Measurements from ENCODE around the gene CAPN5. TPM values are rescaled to one million over a fixed set of nuclear protein-coding genes. Genes with fewer than 3 reads are reported as not detected.

The CAPN5 gene
- total RNA-seq, 1 experiment from 2014 or later: 1.7 TPM

DNA sequence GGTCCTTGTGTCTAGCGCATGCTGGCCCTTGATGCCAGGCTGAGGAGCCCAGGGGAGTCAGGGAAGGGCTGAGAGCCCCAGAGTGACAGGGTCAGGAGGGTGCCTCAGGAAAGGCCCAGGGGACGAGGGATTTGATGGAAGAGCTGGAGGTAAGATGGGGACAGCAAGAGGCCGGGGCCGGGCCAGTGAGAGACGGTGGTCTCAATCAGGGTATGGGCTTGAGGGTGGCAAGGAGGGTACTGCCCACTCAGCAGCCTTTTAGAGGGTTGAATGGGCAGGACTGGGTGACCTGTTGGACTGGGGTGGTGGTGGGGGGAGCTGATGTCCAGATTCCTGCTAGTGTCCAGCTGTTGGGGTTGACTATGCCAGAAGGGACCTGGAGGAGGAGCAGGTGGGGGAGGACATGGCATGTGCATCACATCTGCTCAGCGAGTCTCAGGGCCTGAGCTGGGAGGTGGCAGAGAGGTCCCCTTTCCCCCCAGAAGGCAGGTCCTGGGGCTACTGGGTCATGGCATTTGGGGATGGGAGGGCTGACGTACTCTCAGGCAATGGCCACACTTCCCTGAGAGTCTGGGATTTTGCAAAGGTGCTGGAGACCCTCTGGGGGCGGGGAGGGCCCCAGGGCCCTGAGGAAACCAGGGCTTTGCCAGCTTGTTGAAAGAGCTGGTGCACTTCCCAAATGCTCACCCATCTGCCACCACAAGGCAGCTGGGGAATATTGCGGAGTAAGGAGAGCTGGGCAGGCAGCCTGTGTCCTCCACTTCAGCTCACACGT, 79.7 kb downstream of the CAPN5 start:
- in situ Hi-C loops (cut with HindIII; ENCODE audit: low pct_unique_long_range_greater_than_20kb, low sequenced_read_pairs): no loop called here
- no peak for DNase-seq (ENCODE audit: low read depth, low spot score)

DNA sequence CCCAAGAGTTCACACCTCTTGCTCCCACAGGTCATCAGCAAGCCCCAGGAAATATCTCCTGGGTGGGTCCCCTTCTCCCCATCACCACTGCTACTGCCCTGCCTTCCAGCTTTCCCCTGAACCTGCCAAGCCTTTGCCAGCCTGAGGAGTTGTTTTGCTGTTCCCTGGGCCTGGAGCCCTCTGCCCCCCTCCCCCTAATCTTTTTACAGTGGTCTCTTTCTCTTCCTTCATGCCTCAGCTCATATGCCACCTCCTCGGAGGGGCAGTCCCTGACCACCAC, 80.2 kb downstream of the CAPN5 start:
- in situ Hi-C loops (cut with HindIII; ENCODE audit: low pct_unique_long_range_greater_than_20kb, low sequenced_read_pairs): no loop called here
- no peak for DNase-seq (ENCODE audit: low read depth, low spot score)

DNA sequence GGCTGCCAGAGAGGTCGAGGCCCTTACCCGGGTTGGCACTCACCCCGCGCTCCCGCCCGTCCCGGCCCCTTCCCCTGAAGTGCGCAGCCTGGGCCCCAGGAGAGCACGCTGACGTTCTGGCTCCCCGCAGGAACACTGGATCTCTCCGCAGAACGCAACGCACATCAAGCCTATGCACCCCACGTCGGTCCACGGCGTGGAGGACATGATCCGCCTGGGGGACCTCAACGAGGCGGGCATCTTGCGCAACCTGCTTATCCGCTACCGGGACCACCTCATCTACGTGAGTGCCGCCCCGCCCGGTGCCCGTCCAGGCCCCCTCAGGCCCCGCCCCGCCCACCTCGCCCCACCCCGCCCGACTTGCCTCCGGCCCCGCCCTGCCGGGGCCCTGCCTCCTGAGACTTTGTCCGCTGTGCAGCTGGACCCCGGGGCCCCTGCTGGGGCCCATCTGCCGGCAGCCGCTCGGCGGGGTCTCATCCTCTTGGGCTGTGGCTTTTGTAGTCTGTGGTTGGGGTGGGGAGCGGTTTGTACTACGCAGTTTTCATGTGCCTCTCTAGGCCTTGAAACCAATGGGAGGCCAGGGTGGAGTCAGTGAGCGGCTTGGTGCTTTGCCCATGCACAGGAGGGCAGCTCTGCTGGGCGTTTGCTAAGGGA, 81.0 kb downstream of the CAPN5 start:
- no peak for DNase-seq (ENCODE audit: low read depth, low spot score)
- in situ Hi-C loops (cut with HindIII; ENCODE audit: low pct_unique_long_range_greater_than_20kb, low sequenced_read_pairs): no loop called here

DNA sequence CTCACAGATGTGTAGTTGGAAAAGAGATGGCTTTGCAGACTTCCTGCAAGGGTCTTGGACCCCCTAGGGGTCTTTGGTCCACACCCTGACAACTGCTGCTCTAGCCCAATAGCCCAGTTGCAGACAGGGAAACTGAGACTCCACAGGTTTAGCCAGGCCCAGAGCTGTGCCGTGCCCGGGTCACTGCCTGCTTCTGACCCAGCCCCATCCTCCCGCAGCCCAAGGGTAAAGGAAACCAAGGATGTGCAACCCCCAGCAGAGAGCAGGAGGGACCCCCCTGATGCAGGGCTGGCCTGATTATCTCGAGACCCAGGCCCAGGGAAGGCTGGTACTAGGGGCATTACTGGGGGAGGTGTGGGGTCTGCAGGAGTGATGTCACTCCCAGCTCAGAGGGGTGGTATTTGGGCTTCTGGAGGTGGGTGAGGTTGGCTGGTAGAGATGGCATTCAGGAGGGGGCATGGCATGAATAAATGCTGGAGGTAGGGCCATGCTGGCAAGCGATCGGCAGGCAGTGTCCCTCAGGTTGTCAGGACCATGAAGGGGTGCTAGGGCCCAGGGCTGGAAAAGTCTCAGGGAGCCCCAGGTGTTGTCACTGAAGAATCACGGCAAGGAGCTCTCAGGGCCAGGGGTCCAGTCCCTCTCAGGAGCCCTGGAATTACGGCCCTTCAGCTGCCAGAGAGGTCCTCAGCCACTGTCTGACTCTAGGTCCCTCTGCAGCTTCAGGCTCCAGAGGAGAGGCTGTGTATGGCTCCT, 82.4 kb downstream of the CAPN5 start:
- in situ Hi-C loops (cut with HindIII; ENCODE audit: low pct_unique_long_range_greater_than_20kb, low sequenced_read_pairs): no loop called here

DNA sequence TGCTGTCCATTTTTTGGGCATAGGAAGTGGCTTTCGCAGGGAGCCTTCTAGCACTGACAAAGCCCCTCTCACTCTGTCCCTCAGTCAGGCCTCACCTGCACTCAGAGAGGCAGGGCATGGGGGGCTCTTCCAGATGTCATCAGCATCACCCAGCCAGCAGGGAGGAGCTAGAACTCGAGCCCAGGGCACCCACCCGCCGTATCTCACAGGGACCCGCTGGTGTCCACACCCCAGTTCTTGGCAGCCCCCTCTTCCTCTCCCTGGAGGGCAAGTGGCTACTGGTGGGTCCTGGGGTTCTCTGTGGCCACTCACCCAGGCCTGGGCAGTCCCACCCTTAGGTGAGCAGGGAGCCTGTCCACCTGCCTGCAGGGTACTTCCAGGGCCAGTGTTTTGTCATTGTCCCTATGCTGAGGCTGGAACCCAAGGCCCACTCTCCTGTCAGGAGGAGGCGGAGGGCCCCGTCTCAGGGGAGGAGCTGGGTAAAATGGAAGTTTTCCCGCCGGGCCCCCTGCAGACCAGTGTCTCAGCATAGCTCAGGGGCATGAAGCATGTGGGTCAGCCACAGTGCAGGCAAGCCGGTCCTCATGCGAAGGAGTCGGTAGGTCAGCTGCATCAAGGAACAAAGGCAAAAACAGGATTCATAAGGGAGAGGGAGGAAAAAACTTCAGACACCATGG, 83.1 kb downstream of the CAPN5 start:
- DNase-seq (ENCODE audit: low read depth, low spot score): no peak

More for the DNA sequence above, 82.4 kb downstream of the CAPN5 start:
- no peak for DNase-seq (ENCODE audit: low read depth, low spot score)

DNA sequence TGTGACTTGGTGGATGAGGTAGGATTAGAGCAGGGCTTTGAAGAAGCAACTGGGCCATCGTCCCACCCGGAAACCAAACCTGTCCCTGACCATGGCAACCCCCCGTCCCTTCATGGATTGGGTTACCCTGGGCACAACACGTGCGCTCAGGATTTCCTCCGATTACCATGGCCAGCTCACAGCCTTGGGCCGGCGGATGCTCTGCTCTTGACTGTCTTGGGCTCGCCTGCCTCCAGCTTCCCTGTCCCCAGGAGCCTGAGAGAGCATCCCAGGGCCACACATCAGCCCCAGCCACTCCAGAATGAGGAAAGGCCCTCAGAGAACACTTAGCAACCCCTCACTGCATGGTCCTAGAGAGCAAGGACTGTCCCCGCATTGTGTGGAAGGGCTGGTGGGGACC, 84.1 kb downstream of the CAPN5 start:
- DNase-seq (ENCODE audit: low read depth, low spot score): no peak
- in situ Hi-C loops (cut with HindIII; ENCODE audit: low pct_unique_long_range_greater_than_20kb, low sequenced_read_pairs): no loop called here

More for the DNA sequence above, 83.1 kb downstream of the CAPN5 start:
- in situ Hi-C loops (cut with HindIII; ENCODE audit: low pct_unique_long_range_greater_than_20kb, low sequenced_read_pairs): no loop called here

DNA sequence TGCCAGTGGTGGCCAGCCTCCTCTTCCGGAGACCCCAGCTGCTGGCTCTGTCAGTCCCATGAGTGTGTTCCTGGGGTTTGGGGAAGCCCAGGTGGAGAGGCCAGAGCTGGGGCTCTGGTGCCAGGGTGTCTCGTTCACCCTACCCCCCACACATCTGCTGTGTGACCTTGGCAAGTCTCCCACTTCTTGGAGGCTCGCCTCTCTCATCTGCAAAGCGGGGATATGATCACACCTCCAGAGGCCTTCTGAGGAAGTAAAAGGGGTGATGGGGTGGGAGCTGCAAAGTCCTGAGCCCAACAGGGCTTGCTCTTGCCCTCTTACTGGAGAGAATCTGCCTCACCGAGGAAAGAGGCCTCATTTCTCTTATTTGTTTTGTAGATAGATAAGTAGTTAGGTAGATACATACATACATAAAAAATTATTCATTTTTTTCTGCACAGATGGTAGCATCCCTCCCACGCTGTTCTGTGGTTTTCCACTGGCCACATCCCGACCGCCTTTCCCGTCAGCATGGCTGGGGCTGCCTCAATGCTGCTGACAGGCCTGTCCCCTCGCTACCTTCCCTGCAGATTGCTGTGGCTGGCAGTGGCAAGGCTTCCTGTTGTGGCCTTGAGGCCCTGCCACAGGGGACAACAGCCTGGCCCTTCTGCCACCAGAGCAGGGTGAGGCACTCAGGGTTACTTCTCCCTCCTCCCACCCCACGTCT, 85.2 kb downstream of the CAPN5 start:
- DNase-seq (ENCODE audit: low read depth, low spot score): no peak
- in situ Hi-C loops (cut with HindIII; ENCODE audit: low pct_unique_long_range_greater_than_20kb, low sequenced_read_pairs): no loop called here

DNA sequence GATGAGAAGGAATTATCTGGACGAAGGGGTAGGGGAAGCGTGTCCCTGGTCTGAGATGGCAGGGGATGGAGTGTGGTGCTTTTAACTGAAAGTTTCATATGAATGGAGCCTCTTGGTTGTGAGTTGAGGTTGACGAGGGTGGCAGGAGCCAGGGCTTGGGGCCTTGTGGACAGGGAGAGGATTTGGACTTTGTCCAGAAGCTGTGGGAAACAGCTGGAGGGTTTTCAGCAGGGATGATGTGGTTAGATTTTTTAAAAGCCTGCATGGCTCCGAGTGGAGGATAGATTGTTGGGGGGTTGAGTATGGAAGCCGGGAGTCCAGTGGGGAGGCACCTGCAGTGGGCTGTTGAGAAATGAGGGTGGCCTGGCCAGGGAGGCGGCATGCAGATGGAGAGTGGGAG, 86.1 kb downstream of the CAPN5 start:
- DNase-seq (ENCODE audit: low read depth, low spot score): no peak
- in situ Hi-C loops (cut with HindIII; ENCODE audit: low pct_unique_long_range_greater_than_20kb, low sequenced_read_pairs): no loop called here

DNA sequence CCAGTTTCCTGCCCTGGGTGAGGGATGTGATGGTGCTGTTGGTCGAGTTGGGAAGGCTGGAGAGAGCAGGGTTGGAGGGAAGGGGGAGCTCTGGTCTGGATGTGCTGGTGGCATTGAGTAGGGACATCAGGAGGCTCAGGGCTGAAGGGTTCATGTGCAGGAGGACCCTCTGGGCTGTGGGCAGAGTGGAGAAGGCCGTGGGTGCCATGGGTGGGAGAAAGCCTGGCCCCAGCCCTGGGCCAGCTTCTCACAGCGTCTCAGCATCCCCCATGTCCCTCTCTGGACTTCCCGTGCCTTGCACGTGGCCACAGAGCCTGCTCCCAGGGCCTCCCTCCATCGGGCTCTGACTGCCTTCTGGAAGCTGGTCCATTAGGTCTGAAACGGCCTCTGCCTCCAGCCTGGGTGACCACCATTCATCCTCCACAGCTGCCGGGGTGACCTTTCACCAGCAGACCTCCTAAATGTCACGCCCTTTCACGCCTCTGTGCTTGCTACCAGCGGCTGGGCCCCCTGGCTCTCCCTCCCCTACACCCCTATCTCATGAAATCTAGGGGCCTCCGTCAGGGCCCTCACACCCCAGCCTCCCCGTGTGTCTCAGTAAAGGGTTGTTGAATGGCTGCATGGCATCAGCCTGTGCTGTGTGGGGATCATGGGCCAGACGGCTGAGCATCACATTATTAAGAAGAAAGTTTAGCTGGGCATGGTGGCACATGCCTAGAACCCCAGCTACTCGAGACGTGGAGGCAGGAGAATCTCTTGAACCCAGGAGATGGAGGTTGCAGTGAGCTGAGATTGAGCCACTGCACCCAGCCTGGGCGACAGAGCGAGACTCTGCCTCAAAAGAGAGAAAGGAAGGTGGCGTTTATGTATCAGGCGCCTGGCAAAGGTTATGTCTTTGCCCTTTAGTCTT, 86.8 kb downstream of the CAPN5 start:
- in situ Hi-C loops (cut with HindIII; ENCODE audit: low pct_unique_long_range_greater_than_20kb, low sequenced_read_pairs): no loop called here
- no peak for DNase-seq (ENCODE audit: low read depth, low spot score)

DNA sequence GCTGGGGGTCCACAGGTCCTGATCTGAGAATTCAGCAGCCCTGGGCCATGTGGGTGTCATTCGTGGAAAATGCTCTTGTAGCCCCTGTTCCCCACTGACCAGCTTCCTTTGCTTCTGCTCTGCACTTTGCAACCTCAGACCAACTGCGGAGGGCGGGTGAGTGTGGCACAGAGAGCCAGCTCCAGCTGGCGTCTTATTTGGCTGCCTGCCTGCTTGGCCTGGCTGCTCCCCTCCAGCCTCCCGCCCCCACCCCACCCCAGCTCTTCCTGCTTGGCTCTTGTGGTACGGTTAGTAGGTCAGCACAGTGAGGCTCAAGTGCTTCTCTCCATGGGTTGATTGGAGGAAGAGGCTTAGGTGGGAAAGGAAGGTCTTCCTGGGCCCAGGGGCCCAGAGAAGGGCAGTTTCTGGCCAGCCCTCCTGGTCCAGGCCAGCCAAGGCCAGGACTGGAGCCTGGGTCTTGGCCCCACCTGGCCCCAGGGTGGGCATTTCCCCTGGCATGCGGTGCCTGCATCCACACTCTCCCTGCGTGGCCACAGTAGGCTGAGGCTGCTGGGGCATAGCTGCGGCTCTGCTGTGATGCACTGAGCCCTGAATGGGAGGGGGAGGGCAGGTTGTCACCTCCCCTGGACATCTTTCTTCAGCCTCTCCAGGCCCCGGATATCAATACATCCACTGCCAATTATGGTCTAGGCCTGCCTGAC, 87.8 kb downstream of the CAPN5 start:
- no peak for DNase-seq (ENCODE audit: low read depth, low spot score)
- in situ Hi-C loops (cut with HindIII; ENCODE audit: low pct_unique_long_range_greater_than_20kb, low sequenced_read_pairs): no loop called here

DNA sequence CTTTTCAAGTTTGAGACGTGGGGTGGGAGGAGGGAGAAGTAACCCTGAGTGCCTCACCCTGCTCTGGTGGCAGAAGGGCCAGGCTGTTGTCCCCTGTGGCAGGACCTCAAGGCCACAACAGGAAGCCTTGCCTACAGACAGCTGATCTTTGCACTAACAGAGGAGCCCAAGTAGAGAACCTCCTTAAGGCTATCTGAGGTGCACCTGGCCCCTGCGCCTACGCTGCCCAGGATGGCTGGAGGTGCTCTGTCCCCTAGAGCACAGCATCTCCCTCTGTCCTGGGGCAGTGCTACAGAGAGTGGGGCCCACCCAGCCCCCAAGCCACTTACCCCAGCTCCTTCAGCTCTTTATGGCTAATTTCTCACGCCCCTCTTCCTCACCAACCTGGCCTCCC, 88.3 kb downstream of the CAPN5 start:
- in situ Hi-C loops (cut with HindIII; ENCODE audit: low pct_unique_long_range_greater_than_20kb, low sequenced_read_pairs): no loop called here

DNA sequence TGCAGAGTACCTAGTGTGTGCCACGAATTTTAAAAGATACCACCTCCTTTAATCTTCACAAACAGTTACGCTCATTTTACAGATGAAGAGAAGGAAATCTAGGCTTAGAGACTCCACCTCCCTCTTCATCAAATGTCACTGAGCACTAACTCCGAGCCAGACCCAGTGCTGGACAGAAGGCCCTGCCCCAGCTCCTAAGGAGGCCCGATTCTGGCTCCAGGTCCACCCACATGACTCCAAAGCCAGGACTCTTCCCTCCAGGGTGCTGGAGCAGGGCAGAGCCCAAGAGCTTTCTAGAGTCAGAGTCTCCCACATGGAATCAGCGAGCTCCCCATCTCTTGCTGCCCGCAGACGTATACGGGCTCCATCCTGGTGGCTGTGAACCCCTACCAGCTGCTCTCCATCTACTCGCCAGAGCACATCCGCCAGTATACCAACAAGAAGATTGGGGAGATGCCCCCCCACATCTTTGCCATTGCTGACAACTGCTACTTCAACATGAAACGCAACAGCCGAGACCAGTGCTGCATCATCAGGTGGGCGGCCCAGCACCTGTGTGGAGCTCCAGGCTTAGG, 88.9 kb downstream of the CAPN5 start:
- no peak for DNase-seq (ENCODE audit: low read depth, low spot score)
- in situ Hi-C loops (cut with HindIII; ENCODE audit: low pct_unique_long_range_greater_than_20kb, low sequenced_read_pairs): no loop called here

More for the DNA sequence above, 88.3 kb downstream of the CAPN5 start:
- DNase-seq (ENCODE audit: low read depth, low spot score): no peak

DNA sequence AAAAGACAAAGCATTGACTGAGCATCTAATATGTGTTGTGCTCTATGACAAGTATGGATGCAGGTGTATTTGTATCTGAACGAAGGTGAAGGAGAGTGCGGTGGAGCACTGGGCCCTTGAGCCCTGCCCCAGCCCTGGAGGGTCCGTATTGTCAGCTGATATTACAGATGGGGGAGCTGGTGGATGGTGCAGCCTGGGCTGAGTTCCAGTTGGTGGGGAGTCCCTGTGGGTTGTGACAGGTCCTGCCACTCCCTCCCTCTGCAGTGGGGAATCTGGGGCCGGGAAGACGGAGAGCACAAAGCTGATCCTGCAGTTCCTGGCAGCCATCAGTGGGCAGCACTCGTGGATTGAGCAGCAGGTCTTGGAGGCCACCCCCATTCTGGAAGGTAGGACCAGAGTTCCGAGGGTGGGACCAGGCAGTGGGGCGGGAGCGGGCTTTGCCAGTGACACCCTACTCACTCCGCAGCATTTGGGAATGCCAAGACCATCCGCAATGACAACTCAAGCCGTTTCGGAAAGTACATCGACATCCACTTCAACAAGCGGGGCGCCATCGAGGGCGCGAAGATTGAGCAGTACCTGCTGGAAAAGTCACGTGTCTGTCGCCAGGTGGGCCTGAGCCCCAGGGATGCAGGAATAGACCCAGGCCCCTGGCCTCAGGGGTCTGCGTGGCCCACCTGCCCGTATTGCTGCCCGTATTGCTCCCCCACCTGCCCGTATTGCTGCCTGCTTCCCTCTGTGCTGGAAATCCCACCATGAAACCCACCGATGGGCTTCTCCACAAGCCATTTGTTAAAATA, 89.8 kb downstream of the CAPN5 start:
- in situ Hi-C loops (cut with HindIII; ENCODE audit: low pct_unique_long_range_greater_than_20kb, low sequenced_read_pairs): no loop called here

DNA sequence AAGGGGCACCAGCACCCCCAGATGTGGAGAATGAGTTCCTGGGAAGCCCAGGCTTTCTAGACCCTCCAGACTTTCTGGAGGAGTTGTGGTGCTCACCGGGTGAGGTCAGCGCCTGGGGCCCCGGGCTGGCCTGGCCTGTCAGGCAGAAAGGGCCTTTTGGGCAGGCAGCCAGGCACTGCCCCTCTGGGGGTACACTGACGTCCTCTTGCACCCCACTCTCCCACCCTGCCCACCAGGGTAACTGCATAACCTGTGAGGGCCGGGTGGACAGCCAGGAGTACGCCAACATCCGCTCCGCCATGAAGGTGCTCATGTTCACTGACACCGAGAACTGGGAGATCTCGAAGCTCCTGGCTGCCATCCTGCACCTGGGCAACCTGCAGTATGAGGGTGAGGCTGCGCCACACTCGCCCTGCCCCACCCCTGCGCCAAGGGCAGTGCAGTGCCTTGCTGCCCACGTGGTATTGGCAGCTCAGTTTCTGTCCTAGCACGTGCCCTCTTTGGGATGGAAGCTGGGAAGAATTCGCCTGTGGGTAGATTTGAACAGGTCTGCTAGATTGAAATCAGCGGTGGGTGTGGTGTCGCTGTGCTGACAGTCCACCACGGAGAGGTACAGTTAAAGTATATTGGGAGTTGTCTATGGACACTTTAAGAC, 91.4 kb downstream of the CAPN5 start:
- no peak for DNase-seq (ENCODE audit: low read depth, low spot score)
- in situ Hi-C loops (cut with HindIII; ENCODE audit: low pct_unique_long_range_greater_than_20kb, low sequenced_read_pairs): no loop called here

More for the DNA sequence above, 89.8 kb downstream of the CAPN5 start:
- no peak for DNase-seq (ENCODE audit: low read depth, low spot score)
